Smooth muscle cell of bladder (primary cell): ENCODE data around the gene HOXA2. TPM values are rescaled to one million over a fixed set of nuclear protein-coding genes. Genes with fewer than 3 reads are reported as not detected.

Experiments used
- total RNA-seq: library from RNA; depleted of rRNA; stranded (reverse); fragments of >200 nt; gene quantifications from 2 replicates; pipeline ENCODE4 v1.2.3, GENCODE V29; 2014

Gene HOXA2
- 0.18 and 0.28 TPM in 2 replicates for total RNA-seq

GRCh38 chr7:27102581-27103442 is at the start of gene HOXA2:
HOXA2 (minus strand) TSS chr7:27102683; CDS start chr7:27102500, 183 bp downstream.

GRCh38 chr7:27147199-27148030 is 44.9 kb upstream of the HOXA2 start, which contains the start of gene HOXA6:
HOXA6 (minus strand) TSS chr7:27147774; CDS start chr7:27147749, 25 bp downstream.

GRCh38 chr7:27143023-27143949 is 40.8 kb upstream of the HOXA2 start, which contains the start of gene HOXA5:
HOXA5 (minus strand) TSS chr7:27143681; CDS start chr7:27143607, 74 bp downstream.

GRCh38 chr7:27130540-27131389 is 28.3 kb upstream of the HOXA2 start, which contains the start of gene HOXA4:
HOXA4 (minus strand) TSS chr7:27130757; CDS start chr7:27130733, 24 bp downstream.

GRCh38 chr7:27095897-27096767 is 6.4 kb downstream of the HOXA2 start, which contains the start of gene HOXA1:
HOXA1 (minus strand) TSS chr7:27096000; CDS start chr7:27095912, 88 bp downstream.

Other genes starting within 250 kb of the HOXA2 start
- gene SKAP2, start 238.1 kb downstream of the HOXA2 start, total RNA-seq = 6.0 and 8.5 TPM in 2 replicates
- gene HOXA1, start 6.7 kb downstream of the HOXA2 start, total RNA-seq = 0.28 and 1.00 TPM in 2 replicates
- 0.14 and 0.28 TPM in 2 replicates for gene HOXA4, start 28.1 kb upstream of the HOXA2 start, total RNA-seq
- 1.4 and 1.6 TPM in 2 replicates for gene HOXA5, start 41.0 kb upstream of the HOXA2 start, total RNA-seq
- 3.4 and 4.4 TPM in 2 replicates for gene HOXA6, start 45.1 kb upstream of the HOXA2 start, total RNA-seq
- gene HOXA3, start 49.9 kb upstream of the HOXA2 start, total RNA-seq = 1.8 and 3.2 TPM in 2 replicates
- gene HOXA7, start 54.0 kb upstream of the HOXA2 start, total RNA-seq = 1.00 and 1.6 TPM in 2 replicates
- gene HOXA9, start 62.9 kb upstream of the HOXA2 start, total RNA-seq = 5.8 and 7.9 TPM in 2 replicates
- 6.5 and 11.8 TPM in 2 replicates for gene HOXA10, start 71.6 kb upstream of the HOXA2 start, total RNA-seq
- gene HOXA11, start 82.5 kb upstream of the HOXA2 start, total RNA-seq = 8.5 and 9.6 TPM in 2 replicates
- gene HOXA13, start 97.4 kb upstream of the HOXA2 start, total RNA-seq = 5.7 and 7.9 TPM in 2 replicates
- under 0.01 TPM in 1 of 2 replicates, not detected in the other for gene EVX1, start 140.1 kb upstream of the HOXA2 start, total RNA-seq